OCI-LY1 (cell line): ENCODE data around the gene SLC25A10.

ENCODE experiments used
- H2AFZ ChIP-seq: fragments of 200-600 bp; sonication (generic), shearing (Covaris generic); 2 replicates; pipeline ENCODE4 v1.6.0; 2014; ENCODE audit warnings: antibody characterized with exemption, mild to moderate bottlenecking, low read length
- H3F3A ChIP-seq: fragments of 200-600 bp; sonication (generic), shearing (Covaris generic); 2 replicates; pipeline ENCODE4 v1.6.0; 2014; ENCODE audit warnings: mild to moderate bottlenecking, antibody characterized with exemption, low read length, moderate library complexity; ENCODE audit not compliant: insufficient read depth
- H3K27ac ChIP-seq: fragments of 200-600 bp; sonication (generic); 2 replicates; pipeline ENCODE4 v1.5.1; 2014; ENCODE audit warnings: low read length, mixed run types, mild to moderate bottlenecking, low read depth; ENCODE audit not compliant: poor library complexity, severe bottlenecking
- H3K27me3 ChIP-seq: fragments of 200-600 bp; sonication (generic); 2 replicates; pipeline ENCODE4 v1.6.0; 2014; ENCODE audit warnings: antibody characterized with exemption, mild to moderate bottlenecking, low read length, moderate library complexity; ENCODE audit not compliant: insufficient read depth
- H3K36me3 ChIP-seq: fragments of 200-600 bp; sonication (generic); 2 replicates; pipeline ENCODE4 v1.6.1; 2014; ENCODE audit warnings: mild to moderate bottlenecking, antibody characterized with exemption, low read length, moderate library complexity, mixed read lengths; ENCODE audit not compliant: insufficient read depth
- H3K4me1 ChIP-seq: fragments of 200-600 bp; sonication (generic); 2 replicates; pipeline ENCODE4 v1.5.1; 2014; ENCODE audit warnings: mild to moderate bottlenecking, low read length, moderate library complexity; ENCODE audit not compliant: insufficient read depth, severe bottlenecking
- H3K4me2 ChIP-seq: fragments of 200-600 bp; sonication (generic), shearing (Covaris generic); 2 replicates; pipeline ENCODE4 v1.6.1; 2014; ENCODE audit warnings: low read length
- H3K4me3 ChIP-seq: fragments of 200-600 bp; sonication (generic); 2 replicates; pipeline ENCODE4 v1.5.1; 2014; ENCODE audit warnings: low read length, low read depth, mild to moderate bottlenecking, mixed read lengths; ENCODE audit not compliant: poor library complexity, severe bottlenecking
- H3K79me2 ChIP-seq: fragments of 200-600 bp; shearing (Covaris generic); 2 replicates; pipeline ENCODE4 v1.6.1; 2016; ENCODE audit warnings: mixed run types, low read length, mixed read lengths; ENCODE audit not compliant: insufficient read depth
- H3K9ac ChIP-seq: fragments of 200-600 bp; sonication (generic), shearing (Covaris generic); 2 replicates; pipeline ENCODE4 v1.6.1; 2014; ENCODE audit warnings: mild to moderate bottlenecking, low read length, mixed read lengths
- H3K9me2 ChIP-seq: fragments of 200-600 bp; sonication (generic), shearing (Covaris generic); 2 replicates; pipeline ENCODE4 v1.6.1; 2014; ENCODE audit warnings: low read depth, mild to moderate bottlenecking, low read length, mixed read lengths
- H3K9me3 ChIP-seq: fragments of 200-600 bp; shearing (Covaris generic); 2 replicates; pipeline ENCODE4 v1.6.1; 2014; ENCODE audit warnings: low read length, mixed read lengths
- H4K20me1 ChIP-seq: fragments of 200-600 bp; sonication (generic), shearing (Covaris generic); 2 replicates; pipeline ENCODE4 v1.6.0; 2016; ENCODE audit warnings: mild to moderate bottlenecking, low read length; ENCODE audit not compliant: insufficient read depth
- EZH2 ChIP-seq: fragments of 200-600 bp; sonication (generic), shearing (Covaris generic); IDR thresholded peaks from 2 replicates; pipeline ENCODE4 v1.8.0; 2017; ENCODE audit warnings: borderline replicate concordance, mixed run types, mild to moderate bottlenecking, antibody characterized with exemption, low read length, moderate library complexity, mixed read lengths
- TF ChIP-seq, protein P1 (sequence below): fragments of 200-600 bp; sonication (generic), shearing (Covaris generic); IDR thresholded peaks from 2 replicates; pipeline ENCODE4 v1.5.1; 2017; ENCODE audit warnings: mild to moderate bottlenecking, antibody characterized with exemption, low read length, moderate library complexity, mixed read lengths

The SLC25A10 gene

DNA sequence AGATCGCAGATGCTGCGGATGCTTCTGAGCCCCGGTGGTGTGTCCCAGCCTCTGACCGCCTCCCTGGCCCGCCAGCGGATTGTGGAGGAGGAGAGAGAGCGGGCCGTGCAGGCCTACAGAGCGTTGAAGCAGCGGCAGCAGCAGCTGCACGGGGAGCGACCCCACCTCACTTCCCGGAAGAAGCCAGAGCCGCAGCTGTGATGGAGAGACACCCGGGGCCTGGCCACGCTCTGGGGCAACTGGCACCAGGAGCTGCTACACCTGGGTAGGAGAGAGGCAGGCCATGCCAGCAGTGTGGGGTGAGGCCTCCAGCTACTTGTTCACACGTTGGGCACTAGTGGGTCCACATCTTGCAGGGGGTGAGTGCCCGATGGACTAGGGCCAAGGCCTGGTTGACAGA, 39.6 kb upstream of the SLC25A10 start:
- H4K20me1 ChIP-seq = no peaks in the 10 kb centered on the region
- H3K4me3 ChIP-seq = no peak overlapping the region
- no peaks in the 10 kb centered on the region for H3K79me2 ChIP-seq
- no peaks in the 10 kb centered on the region for H3K9me2 ChIP-seq
- TF ChIP-seq, protein P1, sequence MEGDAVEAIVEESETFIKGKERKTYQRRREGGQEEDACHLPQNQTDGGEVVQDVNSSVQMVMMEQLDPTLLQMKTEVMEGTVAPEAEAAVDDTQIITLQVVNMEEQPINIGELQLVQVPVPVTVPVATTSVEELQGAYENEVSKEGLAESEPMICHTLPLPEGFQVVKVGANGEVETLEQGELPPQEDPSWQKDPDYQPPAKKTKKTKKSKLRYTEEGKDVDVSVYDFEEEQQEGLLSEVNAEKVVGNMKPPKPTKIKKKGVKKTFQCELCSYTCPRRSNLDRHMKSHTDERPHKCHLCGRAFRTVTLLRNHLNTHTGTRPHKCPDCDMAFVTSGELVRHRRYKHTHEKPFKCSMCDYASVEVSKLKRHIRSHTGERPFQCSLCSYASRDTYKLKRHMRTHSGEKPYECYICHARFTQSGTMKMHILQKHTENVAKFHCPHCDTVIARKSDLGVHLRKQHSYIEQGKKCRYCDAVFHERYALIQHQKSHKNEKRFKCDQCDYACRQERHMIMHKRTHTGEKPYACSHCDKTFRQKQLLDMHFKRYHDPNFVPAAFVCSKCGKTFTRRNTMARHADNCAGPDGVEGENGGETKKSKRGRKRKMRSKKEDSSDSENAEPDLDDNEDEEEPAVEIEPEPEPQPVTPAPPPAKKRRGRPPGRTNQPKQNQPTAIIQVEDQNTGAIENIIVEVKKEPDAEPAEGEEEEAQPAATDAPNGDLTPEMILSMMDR = no peak
- TF ChIP-seq EZH2 = no peak
- H3K4me1 ChIP-seq = peaks cover 12% of the 10 kb centered on the region
- no peak overlapping the region for H3K9ac ChIP-seq
- no peak overlapping the region for H2AFZ ChIP-seq
- H3K9me3 ChIP-seq = no peaks in the 10 kb centered on the region
- H3K27ac ChIP-seq = no peak overlapping the region
- H3F3A ChIP-seq = peaks cover 4% of the 10 kb centered on the region; the same call in 1 of the 2 replicates
- no peaks in the 10 kb centered on the region for H3K27me3 ChIP-seq
- no peak overlapping the region for H3K4me2 ChIP-seq
- peaks cover 76% of the 10 kb centered on the region for H3K36me3 ChIP-seq

DNA sequence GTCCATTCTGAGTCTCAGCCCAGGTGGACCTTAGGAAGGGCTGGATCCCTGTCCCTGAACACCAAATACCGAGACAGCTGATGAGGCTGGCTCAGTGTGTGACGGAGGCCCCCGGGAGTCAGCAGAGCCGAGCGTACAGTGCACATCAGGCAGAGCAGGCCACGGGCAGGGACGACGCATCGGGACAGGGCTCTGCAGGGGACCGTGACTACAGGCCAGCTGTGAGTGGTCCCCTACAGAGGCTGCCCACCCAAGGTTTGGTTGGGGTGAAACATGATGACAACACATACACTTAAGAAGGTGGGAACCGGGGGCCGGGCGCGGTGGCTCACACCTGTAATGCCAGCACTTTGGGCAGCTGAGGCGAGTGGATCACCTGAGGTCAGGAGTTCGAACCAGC, 39.1 kb upstream of the SLC25A10 start:
- Histone ChIP-seq H3K27me3 (no peaks in the 10 kb centered on the region), H3K79me2 (no peaks in the 10 kb centered on the region), H3K4me3 (no peak overlapping the region), H3K27ac (no peak overlapping the region), H3K4me1 (peaks cover 7% of the 10 kb centered on the region), H2AFZ (no peak overlapping the region), H4K20me1 (no peaks in the 10 kb centered on the region), H3K4me2 (no peak overlapping the region), H3K9ac (no peak overlapping the region), H3K36me3 (peaks cover 75% of the 10 kb centered on the region), H3K9me3 (no peaks in the 10 kb centered on the region), H3K9me2 (no peaks in the 10 kb centered on the region), H3F3A (peaks cover 4% of the 10 kb centered on the region; the same call in 1 of the 2 replicates)
- TF ChIP-seq, protein P1 = no peak
- no peak for TF ChIP-seq EZH2

DNA sequence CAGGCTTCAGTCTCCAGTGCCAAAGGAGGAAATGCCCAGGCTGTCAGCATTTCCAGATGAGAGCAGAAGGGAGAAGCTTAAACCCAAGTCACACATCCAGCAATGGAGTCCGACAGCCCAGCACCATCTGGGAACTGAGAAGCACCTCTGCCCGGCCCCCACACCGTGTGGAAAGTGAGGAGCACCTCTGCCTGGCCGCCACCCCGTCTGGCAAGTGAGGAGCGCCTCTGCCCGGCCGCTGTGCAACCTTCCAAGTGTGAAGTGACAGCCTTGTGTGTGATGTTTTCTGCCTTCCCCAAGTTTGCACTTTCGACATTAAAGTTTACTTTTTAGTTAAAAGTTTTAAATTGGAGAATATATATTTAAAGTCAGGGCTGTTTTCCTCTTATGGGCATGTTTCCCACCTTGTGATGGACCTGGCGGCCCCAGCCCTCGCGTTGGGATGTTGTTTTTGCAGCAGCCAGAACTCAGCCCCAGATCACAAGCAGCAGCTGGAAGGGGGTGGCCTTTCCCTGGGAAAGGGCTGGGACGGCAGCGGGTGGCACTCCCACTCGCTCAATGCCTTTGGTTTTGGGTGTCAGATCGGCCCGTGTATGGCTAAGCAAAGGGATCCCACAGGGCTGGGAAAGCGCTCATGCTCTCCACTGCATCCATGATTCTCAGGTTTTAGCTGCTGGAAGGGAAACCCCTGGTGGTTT, 38.4 kb upstream of the SLC25A10 start:
- Histone ChIP-seq H3K4me2 (no peak overlapping the region), H3K27me3 (no peaks in the 10 kb centered on the region), H3K27ac (no peak overlapping the region), H3K4me1 (no peaks in the 10 kb centered on the region), H3K4me3 (no peak overlapping the region), H3K9me2 (no peaks in the 10 kb centered on the region), H3K9ac (no peak overlapping the region), H4K20me1 (no peaks in the 10 kb centered on the region), H3K9me3 (no peaks in the 10 kb centered on the region), H3F3A (peaks cover 4% of the 10 kb centered on the region; the same call in 1 of the 2 replicates), H3K36me3 (peaks cover 67% of the 10 kb centered on the region), H3K79me2 (no peaks in the 10 kb centered on the region), H2AFZ (no peak overlapping the region)
- TF ChIP-seq EZH2 = no peak
- TF ChIP-seq, protein P1 = no peak
